Activated CD4-positive, alpha-beta T cell treated with anti-CD3 and anti-CD28 coated beads for 24 hours (primary cell): Measurements from ENCODE around the gene MATN4.

Source experiments
- DNase-seq, 2 donors: peaks; one replicate each; pipeline ENCODE4 v3.0.0-alpha.2; 2020; ENCODE audit warnings: low read depth in 2 of 2

Gene MATN4

DNA sequence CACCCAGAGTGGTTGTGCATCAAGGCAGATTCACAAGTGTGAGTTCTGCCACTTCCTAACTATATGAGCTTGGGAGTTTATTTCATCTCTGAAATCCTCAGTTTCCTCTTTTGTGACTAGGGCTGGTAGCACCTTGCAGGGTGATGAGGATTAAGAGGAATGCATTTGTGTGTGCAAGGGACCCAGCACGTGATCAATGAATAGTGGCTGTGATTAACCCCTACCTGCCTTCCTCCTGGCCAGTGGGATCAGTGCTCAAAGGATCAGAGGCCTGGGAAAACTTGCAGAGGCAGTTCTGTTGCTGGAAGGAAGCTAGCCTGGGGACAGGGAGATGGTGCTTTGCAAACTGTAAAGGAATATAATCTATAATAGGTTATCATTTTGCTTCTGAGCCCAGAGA is 32.9 kb upstream of the MATN4 start:
- DNase-seq, result no peak

DNA sequence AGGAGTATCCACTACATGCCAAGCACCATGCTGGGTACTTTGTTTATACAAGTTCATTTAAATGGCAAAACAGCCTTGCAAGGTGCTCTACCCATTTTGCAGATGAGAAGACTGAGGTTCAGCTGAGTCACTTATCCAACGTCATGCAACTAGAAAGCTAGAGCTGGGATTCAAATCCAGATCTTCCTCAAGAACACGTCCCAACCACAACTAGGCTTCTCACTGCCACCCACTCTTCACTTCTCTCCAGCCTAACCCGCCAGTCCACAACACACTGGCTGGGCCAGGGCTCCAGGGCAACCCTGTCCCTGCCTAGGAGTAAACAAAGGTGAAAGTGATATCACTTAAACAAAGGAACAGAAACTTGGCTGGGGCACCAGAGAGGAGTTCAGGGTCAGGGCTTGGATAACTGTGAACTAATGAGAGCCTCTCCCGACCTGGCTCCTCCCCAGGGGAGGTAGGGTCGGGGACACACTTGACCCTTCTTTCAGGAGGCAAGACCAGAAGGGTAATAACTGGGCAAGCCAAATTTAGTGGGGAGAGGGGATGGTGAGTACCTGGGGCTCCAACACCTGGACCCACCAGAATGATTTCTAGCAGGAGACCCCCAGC is 32.2 kb upstream of the MATN4 start:
- DNase-seq, result no peak

DNA sequence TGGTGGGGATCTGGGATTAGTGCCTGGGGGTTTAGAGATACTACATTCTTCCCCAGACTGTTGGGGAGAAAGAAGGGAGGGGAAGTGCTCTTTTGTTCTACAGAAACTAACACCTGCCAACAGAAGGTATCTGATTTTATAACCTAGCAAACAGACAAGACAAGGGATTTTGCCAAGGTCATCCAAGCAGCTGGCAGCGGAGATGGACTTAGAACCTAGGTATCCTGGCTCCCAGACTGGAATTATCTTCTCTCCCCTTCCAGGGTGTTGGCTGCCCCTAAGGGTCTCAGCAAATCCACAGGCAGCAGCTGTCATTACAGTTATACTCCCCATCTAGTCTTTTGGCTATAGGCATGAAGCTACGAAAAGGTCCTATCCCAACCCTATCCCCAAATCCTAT is 31.7 kb upstream of the MATN4 start:
- no peak for DNase-seq

DNA sequence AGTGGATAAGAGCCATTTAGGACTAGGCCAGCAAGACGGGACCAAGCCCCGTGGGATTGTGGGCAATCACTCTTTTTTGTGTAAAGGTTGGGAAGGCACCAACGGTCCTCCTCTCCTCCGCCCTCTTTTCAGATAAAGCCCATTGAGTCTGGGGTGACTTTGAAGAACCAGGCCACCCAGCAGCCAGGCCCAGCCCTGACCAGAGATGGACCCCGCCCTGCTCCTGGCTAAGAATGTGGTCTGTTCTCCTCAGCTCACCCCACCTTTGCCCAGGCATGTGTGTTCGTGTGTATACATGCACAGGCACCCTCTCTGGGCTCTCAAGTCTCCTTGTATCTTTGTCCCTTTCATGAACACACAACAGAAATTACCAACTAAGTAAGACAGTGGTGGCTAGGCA is 31.0 kb upstream of the MATN4 start:
- DNase-seq, result no peak

GRCh38 chr20:45338121-45339030 is 30.3 kb upstream of the MATN4 start:
- no peak for DNase-seq

DNA sequence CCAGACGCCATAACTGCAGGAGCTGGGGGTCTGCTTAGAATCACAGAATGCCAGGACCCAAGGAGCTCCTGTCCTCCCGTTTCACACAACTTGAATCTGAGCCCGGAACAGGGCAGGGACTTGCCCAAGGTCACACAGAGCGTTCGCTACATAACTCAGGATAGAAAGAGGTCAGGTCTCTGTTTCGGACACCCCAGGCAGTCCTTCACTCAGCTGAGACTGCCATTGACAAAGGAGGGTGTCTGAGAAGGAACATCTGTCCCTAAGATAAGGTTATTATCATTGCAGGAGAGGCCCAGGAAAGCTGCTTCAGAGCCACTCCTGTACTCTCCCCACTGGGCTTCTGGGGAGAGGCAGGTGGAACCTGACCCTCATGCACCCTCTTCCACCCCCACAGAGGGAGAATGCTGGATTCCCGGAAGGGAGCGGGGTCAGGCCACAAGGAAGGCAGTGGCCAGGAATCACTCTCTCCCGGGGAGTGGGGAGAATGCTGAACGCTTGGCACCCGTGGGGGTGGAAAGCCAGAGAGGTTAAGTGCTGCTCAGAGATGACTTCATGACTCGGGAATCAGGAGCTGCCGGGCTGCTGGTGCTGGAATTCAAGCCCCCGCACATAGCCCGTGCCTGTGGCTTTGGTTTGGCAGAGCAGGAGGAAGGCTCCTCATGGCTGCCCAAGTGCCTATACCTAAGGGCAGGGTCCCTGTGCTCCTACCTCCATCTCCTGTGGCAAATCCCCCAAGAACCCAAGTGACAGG is 29.4 kb upstream of the MATN4 start:
- no peak for DNase-seq

DNA sequence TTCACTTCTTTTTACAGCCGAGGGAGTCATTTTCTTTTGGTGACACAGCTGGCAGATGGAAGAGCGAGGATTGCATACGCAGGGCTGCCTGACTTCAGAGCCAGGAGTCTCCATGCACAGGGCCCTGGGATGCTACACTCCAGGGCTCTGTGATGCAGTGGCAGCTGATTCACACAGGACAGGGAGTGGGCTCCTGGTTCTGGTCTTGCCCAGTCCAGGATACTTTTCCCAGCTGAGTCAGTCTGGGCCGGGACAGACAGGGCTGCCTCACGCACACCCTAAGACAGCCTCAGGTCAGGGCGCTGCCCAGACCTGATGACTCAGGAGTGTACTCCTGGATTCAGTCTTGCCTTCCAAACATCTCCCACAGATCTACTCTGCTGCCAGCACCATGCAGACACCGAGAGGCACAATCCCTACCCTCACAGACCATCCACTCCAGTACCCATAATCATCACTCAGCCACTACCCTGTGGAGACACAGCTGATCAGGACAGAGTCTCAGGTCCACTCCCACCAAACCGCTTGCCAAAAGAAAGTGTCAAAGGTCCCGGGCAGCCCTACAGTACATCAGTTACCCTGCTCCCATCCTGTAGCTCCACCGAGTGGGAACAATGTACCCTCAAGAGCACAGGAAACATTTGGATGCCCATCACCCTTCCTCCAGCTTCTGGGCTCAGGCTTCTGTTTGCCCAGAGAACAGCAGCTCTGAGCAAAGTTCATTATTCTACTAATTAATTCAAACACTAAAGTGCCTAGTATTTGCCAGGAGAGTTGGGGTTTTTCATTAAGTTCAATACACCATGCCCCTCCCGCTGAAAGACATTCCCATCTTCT is 28.6 kb upstream of the MATN4 start:
- no peak for DNase-seq

- no peak for DNase-seq
Observed at GRCh38 chr20:45330476-45330875, 22.4 kb upstream of the MATN4 start.

GRCh38 chr20:45329497-45330319 is 21.6 kb upstream of the MATN4 start:
- DNase-seq, result no peak

DNA sequence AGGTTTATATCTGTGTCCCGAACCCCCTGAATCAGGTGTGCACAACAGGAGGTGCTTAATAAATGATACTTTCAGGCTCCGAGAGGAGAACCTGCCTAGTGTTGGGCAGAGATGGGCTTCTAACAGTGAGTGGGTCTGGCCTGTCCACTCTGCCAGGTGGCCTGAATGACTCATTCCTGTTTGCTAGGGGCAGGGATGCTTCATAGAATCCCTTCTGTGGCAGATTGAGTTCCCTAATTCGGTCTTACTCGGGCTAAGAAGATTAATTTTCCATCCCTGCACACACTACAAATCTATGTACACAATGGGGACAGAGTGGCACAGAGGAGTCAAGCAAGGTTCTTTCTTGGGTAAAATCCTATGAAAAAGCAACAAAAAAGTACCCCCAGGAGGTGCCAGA is 20.4 kb upstream of the MATN4 start:
- no peak for DNase-seq

DNA sequence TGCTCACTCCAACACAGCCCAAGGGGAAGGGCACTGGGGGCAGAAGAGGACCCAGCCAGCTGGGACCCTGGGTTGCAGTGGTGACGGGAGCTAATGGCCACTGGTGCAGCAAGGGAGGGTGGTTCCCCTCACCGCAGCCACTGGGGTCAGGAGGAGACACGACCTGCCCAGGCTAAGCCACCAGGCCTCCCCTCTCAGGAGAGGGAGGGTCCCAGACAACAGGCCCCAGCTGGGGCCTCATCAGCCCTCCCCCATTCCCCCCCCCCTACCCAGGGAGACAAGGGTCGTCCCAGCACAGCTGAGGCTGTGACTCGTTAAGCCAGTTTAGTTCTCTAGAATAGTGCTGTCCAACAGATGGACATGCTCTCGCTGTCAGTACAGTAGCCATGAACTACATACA is 17.3 kb upstream of the MATN4 start:
- DNase-seq, result no peak

DNA sequence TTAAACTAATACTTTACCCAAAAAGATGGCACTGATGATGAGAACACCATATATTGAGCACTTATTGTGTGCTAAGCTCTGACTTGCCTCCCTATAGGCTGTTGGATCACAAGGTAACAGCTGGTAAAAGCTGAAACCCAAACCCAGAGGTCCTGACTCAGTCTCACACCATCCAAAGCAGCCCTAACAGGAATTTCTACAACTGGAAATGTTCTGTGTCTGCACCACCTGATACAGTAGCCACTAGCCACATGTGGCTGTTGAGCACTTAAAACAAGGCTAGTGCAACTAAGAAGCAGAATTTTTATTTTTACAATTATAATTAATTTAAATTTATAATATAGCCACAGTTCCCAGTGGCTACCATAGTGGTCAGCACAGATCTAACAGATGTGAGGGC is 15.6 kb upstream of the MATN4 start:
- no peak for DNase-seq

GRCh38 chr20:45322952-45323383 is 14.9 kb upstream of the MATN4 start:
- DNase-seq, result no peak

DNA sequence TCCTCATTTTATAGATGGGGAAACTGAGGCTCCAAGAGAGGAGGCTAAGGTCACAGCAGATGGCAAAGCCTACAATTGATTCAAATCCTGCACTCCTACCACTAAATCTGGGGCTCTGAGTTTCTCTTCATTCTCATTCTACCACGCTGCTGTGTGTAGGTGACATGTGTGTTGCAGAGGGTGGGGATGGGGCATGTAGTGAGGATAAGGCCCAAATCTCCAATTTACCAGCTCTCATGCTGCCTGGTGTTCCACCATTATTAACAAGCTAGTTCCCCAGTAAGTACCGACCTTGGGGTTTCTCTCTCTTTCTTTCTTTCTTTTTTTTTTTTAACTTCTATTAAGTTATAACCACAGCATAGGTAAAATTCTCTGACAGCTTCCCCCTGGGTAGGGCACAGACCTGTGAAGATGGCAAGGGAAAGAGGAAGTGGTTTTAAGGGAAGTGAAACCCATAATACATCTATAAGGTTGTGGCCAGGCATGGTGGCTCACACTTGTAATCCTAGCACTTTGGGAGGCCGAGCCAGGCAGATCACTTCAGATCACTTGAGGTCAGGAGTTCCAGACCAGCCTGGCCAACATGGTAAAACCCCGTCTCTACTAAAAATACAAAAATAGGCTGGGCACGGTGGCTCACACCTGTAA is 13.0 kb upstream of the MATN4 start:
- no peak for DNase-seq

DNA sequence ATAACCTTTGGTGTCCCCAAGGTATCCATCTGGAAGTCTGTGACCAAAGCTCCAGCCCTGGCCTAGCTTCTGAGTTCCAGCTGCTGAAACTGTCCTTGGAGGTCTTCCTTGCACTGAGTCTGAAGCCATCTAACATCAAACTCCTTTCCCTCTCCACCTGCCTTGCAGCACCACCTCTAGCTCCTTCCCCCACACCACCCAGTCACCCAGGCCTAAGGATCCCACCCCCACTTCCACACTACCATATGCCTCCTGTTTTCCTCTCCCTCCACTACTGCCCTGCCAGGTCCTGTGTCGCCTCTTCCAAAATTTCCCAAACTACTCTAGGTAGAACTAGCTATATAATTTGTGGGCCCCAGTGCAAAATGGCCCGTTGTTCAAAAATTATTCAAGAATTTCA is 10.8 kb upstream of the MATN4 start:
- no peak for DNase-seq

- no peak for DNase-seq
Observed at GRCh38 chr20:45318386-45318939, 10.4 kb upstream of the MATN4 start.

DNA sequence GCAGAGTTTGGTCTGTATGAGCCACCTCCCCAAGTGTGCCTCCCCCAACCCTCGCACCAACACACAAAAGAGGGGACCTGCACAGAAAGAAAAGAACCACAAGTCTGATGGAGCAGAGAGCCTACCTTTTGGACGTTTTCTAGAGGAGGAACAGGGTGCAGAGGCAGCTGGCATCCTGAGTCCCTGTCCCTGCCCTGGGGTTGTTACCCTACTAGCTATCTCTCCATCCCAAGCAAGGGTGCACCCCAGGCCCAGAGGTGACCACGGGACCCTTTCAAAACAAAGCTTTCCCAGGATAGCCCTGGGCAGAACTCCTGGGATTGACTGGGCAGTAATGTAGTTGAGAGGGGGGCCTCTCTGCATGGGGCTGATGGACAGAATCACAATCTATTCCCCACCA is 9.7 kb upstream of the MATN4 start:
- no peak for DNase-seq

- no peak for DNase-seq
Observed at GRCh38 chr20:45316150-45317080, 8.3 kb upstream of the MATN4 start.

GRCh38 chr20:45315672-45316071 is 7.6 kb upstream of the MATN4 start:
- DNase-seq, result no peak
